Parathyroid adenoma (tissue), 2 donors: ENCODE results near the gene SYNJ2.

Experiments used
- H2AFZ ChIP-seq: fragments of 300-600 bp; sonication (generic); one replicate; pipeline ENCODE4 v1.7.0; 2017; ENCODE audit warnings: antibody characterized with exemption, mild to moderate bottlenecking
- H3K27ac ChIP-seq: fragments of 300-600 bp; sonication (generic); one replicate; pipeline ENCODE4 v1.7.0; 2017
- H3K27me3 ChIP-seq: fragments of 300-600 bp; sonication (generic); one replicate; pipeline ENCODE4 v1.7.0; 2017; ENCODE audit warnings: low read length; ENCODE audit not compliant: control insufficient read depth, insufficient read depth
- H3K36me3 ChIP-seq: fragments of 300-600 bp; sonication (generic); one replicate; pipeline ENCODE4 v1.7.0; 2017; ENCODE audit warnings: low read length; ENCODE audit not compliant: control insufficient read depth, insufficient read depth
- H3K4me1 ChIP-seq: fragments of 300-600 bp; sonication (generic); one replicate; pipeline ENCODE4 v1.7.0; 2017; ENCODE audit warnings: control low read depth
- H3K4me2 ChIP-seq: fragments of 300-600 bp; sonication (generic); one replicate; pipeline ENCODE4 v1.7.0; 2017; ENCODE audit warnings: low read length
- H3K4me3 ChIP-seq: fragments of 300-600 bp; sonication (generic); one replicate; pipeline ENCODE4 v1.7.0; 2017; ENCODE audit warnings: low read depth, low read length
- H3K79me2 ChIP-seq: fragments of 300-600 bp; sonication (generic); one replicate; pipeline ENCODE4 v1.7.0; 2017; ENCODE audit warnings: control low read depth
- H3K9ac ChIP-seq: fragments of 300-600 bp; sonication (generic); one replicate; pipeline ENCODE4 v1.7.0; 2017; ENCODE audit warnings: mild to moderate bottlenecking
- H3K9me3 ChIP-seq: fragments of 300-600 bp; sonication (generic); one replicate; pipeline ENCODE4 v1.7.0; 2017; ENCODE audit warnings: low read length; ENCODE audit not compliant: control insufficient read depth
- CTCF ChIP-seq: fragments of 300-600 bp; sonication (generic); IDR thresholded peaks from one replicate; pipeline ENCODE4 v1.7.0; 2017; ENCODE audit warnings: antibody characterized with exemption, mild to moderate bottlenecking
- donor health status: primary hyperparathyroidism.

The SYNJ2 gene

GRCh38 chr6:158061709-158062461 is 80.2 kb downstream of the SYNJ2 start:
- H3K4me2 ChIP-seq: no peak overlapping the region
- H3K27ac ChIP-seq: no peak overlapping the region
- H3K4me3 ChIP-seq: no peak overlapping the region
- no peaks in the 10 kb centered on the region for H3K9me3 ChIP-seq
- no peaks in the 10 kb centered on the region for H3K4me1 ChIP-seq
- no peaks in the 10 kb centered on the region for H3K79me2 ChIP-seq
- H3K9ac ChIP-seq: no peak overlapping the region
- no peak for TF ChIP-seq CTCF
- no peak overlapping the region for H2AFZ ChIP-seq
- H3K27me3 ChIP-seq: no peaks in the 10 kb centered on the region
- H3K36me3 ChIP-seq: no peaks in the 10 kb centered on the region

GRCh38 chr6:158063736-158064135 is 82.1 kb downstream of the SYNJ2 start:
- no peak overlapping the region for H3K4me2 ChIP-seq
- no peak overlapping the region for H3K9ac ChIP-seq
- H3K9me3 ChIP-seq: no peaks in the 10 kb centered on the region
- no peaks in the 10 kb centered on the region for H3K27me3 ChIP-seq
- H3K4me1 ChIP-seq: no peaks in the 10 kb centered on the region
- no peak for TF ChIP-seq CTCF
- H2AFZ ChIP-seq: no peak overlapping the region
- no peak overlapping the region for H3K27ac ChIP-seq
- no peak overlapping the region for H3K4me3 ChIP-seq
- no peaks in the 10 kb centered on the region for H3K36me3 ChIP-seq
- no peaks in the 10 kb centered on the region for H3K79me2 ChIP-seq

- H3K79me2 ChIP-seq: no peaks in the 10 kb centered on the region
- no peak overlapping the region for H2AFZ ChIP-seq
- no peak for TF ChIP-seq CTCF
- no peak overlapping the region for H3K4me2 ChIP-seq
- no peak overlapping the region for H3K4me3 ChIP-seq
- H3K27me3 ChIP-seq: no peaks in the 10 kb centered on the region
- H3K27ac ChIP-seq: no peak overlapping the region
- H3K36me3 ChIP-seq: no peaks in the 10 kb centered on the region
- H3K9me3 ChIP-seq: no peaks in the 10 kb centered on the region
- H3K4me1 ChIP-seq: no peaks in the 10 kb centered on the region
- H3K9ac ChIP-seq: no peak overlapping the region
These were observed 83.1 kb downstream of the SYNJ2 start for GRCh38 chr6:158064725-158065251.

- Histone ChIP-seq H3K4me1 (no peaks in the 10 kb centered on the region), H3K79me2 (no peaks in the 10 kb centered on the region)
- no peak for TF ChIP-seq CTCF
These were observed 84.6 kb downstream of the SYNJ2 start for GRCh38 chr6:158066136-158066781.

More at GRCh38 chr6:158066136-158066781, 84.6 kb downstream of the SYNJ2 start:
- H3K9ac ChIP-seq: no peak overlapping the region
- no peak overlapping the region for H3K27ac ChIP-seq
- no peaks in the 10 kb centered on the region for H3K27me3 ChIP-seq
- no peaks in the 10 kb centered on the region for H3K36me3 ChIP-seq
- no peaks in the 10 kb centered on the region for H3K9me3 ChIP-seq
- no peak overlapping the region for H3K4me3 ChIP-seq
- no peak overlapping the region for H3K4me2 ChIP-seq
- H2AFZ ChIP-seq: no peak overlapping the region
